Measurements from ENCODE around the gene ACKR3. TPM values are rescaled to one million over a fixed set of nuclear protein-coding genes. Genes with fewer than 3 reads are reported as not detected.

Gene ACKR3
- total and polyA plus RNA-seq, 4 donors: 6.8 to 30.2 (median 14.4) TPM

DNA sequence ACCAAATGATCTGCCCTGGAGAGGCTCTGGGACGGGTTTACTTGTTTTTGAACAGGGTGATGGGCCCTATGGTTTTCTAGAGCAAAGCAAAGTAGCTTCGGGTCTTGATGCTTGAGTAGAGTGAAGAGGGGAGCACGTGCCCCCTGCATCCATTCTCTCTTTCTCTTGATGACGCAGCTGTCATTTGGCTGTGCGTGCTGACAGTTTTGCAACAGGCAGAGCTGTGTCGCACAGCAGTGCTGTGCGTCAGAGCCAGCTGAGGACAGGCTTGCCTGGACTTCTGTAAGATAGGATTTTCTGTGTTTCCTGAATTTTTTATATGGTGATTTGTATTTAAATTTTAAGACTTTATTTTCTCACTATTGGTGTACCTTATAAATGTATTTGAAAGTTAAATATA, 11.9 kb downstream of the ACKR3 start:
- H3K4me3 ChIP-seq: no peak overlapping the region
- no peaks in the 10 kb centered on the region for H3K9me3 ChIP-seq (ENCODE audit: control insufficient read depth in 4 of 4, insufficient read depth in 3 of 4, low read length in 3 of 4)
- ATAC-seq (ENCODE audit: insufficient read depth, low FRiP score) (no peak), DNase-seq (peak in 1 of 3 donors; percentile 31)
- 93 to 97% methylated on average over 7 of the region's 7 CpGs for WGBS, 2 donors
- H3K27ac ChIP-seq (ENCODE audit: low read depth in 1 of 2, low read length in 1 of 2): no peak overlapping the region
- TF ChIP-seq, protein P1, sequence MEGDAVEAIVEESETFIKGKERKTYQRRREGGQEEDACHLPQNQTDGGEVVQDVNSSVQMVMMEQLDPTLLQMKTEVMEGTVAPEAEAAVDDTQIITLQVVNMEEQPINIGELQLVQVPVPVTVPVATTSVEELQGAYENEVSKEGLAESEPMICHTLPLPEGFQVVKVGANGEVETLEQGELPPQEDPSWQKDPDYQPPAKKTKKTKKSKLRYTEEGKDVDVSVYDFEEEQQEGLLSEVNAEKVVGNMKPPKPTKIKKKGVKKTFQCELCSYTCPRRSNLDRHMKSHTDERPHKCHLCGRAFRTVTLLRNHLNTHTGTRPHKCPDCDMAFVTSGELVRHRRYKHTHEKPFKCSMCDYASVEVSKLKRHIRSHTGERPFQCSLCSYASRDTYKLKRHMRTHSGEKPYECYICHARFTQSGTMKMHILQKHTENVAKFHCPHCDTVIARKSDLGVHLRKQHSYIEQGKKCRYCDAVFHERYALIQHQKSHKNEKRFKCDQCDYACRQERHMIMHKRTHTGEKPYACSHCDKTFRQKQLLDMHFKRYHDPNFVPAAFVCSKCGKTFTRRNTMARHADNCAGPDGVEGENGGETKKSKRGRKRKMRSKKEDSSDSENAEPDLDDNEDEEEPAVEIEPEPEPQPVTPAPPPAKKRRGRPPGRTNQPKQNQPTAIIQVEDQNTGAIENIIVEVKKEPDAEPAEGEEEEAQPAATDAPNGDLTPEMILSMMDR (IDR thresholded peaks at IDR 0.05; ENCODE audit: control extremely low read depth, extremely low read depth): no peak
- no peaks in the 10 kb centered on the region for H3K27me3 ChIP-seq (ENCODE audit: control insufficient read depth in 3 of 3, insufficient read depth in 3 of 3, low read length in 2 of 3)
- peaks cover 0 to 7% (median 0%) of the 10 kb centered on the region in 5 donors for H3K4me1 ChIP-seq (ENCODE audit: control insufficient read depth in 5 of 5, insufficient read depth in 5 of 5, low read length in 5 of 5)
- no peak overlapping the region for H3K9ac ChIP-seq (ENCODE audit: insufficient read depth in 1 of 2, low read length in 2 of 2)
- H3K36me3 ChIP-seq (ENCODE audit: control insufficient read depth in 4 of 4, insufficient read depth in 4 of 4, low read length in 4 of 4): peaks cover 4 to 10% (median 6%) of the 10 kb centered on the region in 4 donors

GRCh38 chr2:236582968-236583367, 13.3 kb downstream of the ACKR3 start:
- Histone ChIP-seq H3K27ac (ENCODE audit: low read depth in 1 of 2, low read length in 1 of 2) (no peak overlapping the region), H3K4me1 (ENCODE audit: control insufficient read depth in 5 of 5, insufficient read depth in 5 of 5, low read length in 5 of 5) (peaks cover 0 to 6% (median 0%) of the 10 kb centered on the region in 5 donors), H3K9me3 (ENCODE audit: control insufficient read depth in 4 of 4, insufficient read depth in 3 of 4, low read length in 3 of 4) (no peaks in the 10 kb centered on the region), H3K27me3 (ENCODE audit: control insufficient read depth in 3 of 3, insufficient read depth in 3 of 3, low read length in 2 of 3) (no peaks in the 10 kb centered on the region), H3K9ac (ENCODE audit: insufficient read depth in 1 of 2, low read length in 2 of 2) (no peak overlapping the region), H3K36me3 (ENCODE audit: control insufficient read depth in 4 of 4, insufficient read depth in 4 of 4, low read length in 4 of 4) (peaks cover 4 to 10% (median 6%) of the 10 kb centered on the region in 4 donors), H3K4me3 (no peak overlapping the region)
- WGBS, 2 donors: 90 to 94% methylated on average over 5 of the region's 5 CpGs
- TF ChIP-seq, protein P1 (IDR thresholded peaks at IDR 0.05; ENCODE audit: control extremely low read depth, extremely low read depth): no peak
- DNase-seq: no peak
- ATAC-seq (ENCODE audit: insufficient read depth, low FRiP score): no peak

- Histone ChIP-seq H3K27me3 (ENCODE audit: control insufficient read depth in 3 of 3, insufficient read depth in 3 of 3, low read length in 2 of 3) (no peaks in the 10 kb centered on the region), H3K9ac (ENCODE audit: insufficient read depth in 1 of 2, low read length in 2 of 2) (no peak overlapping the region), H3K27ac (ENCODE audit: low read depth in 1 of 2, low read length in 1 of 2) (no peak overlapping the region), H3K36me3 (ENCODE audit: control insufficient read depth in 4 of 4, insufficient read depth in 4 of 4, low read length in 4 of 4) (peaks cover 4 to 10% (median 6%) of the 10 kb centered on the region in 4 donors), H3K9me3 (ENCODE audit: control insufficient read depth in 4 of 4, insufficient read depth in 3 of 4, low read length in 3 of 4) (peaks cover 0 to 2% (median 0%) of the 10 kb centered on the region in 4 donors), H3K4me1 (ENCODE audit: control insufficient read depth in 5 of 5, insufficient read depth in 5 of 5, low read length in 5 of 5) (peaks cover 0 to 6% (median 0%) of the 10 kb centered on the region in 5 donors), H3K4me3 (no peak overlapping the region)
- DNase-seq (no peak), ATAC-seq (ENCODE audit: insufficient read depth, low FRiP score) (no peak)
- 95 to 97% methylated on average over 14 of the region's 14 CpGs for WGBS, 2 donors
- TF ChIP-seq, protein P1 (IDR thresholded peaks at IDR 0.05; ENCODE audit: control extremely low read depth, extremely low read depth): no peak
Measured at GRCh38 chr2:236583621-236584203, 14.1 kb downstream of the ACKR3 start.

All from lung (tissue), 12 donors.